HL-60 (cell line): ENCODE measurements around the gene TRMT61A.

Source experiments
- POLR2AphosphoS5 ChIP-seq: IDR thresholded peaks from 2 replicates; pipeline ENCODE4 v1.6.1; 2012; ENCODE audit warnings: low read depth
- REST ChIP-seq: IDR thresholded peaks from 2 replicates; pipeline ENCODE4 v1.6.1; 2012; ENCODE audit warnings: low read depth; ENCODE audit not compliant: insufficient replicate concordance
- TF ChIP-seq, protein P1 (sequence below): IDR thresholded peaks from one replicate; pipeline ENCODE4 v1.5.1; 2011; ENCODE audit warnings: low read length, control low read depth, inconsistent platforms; ENCODE audit not compliant: insufficient read depth

DNA sequence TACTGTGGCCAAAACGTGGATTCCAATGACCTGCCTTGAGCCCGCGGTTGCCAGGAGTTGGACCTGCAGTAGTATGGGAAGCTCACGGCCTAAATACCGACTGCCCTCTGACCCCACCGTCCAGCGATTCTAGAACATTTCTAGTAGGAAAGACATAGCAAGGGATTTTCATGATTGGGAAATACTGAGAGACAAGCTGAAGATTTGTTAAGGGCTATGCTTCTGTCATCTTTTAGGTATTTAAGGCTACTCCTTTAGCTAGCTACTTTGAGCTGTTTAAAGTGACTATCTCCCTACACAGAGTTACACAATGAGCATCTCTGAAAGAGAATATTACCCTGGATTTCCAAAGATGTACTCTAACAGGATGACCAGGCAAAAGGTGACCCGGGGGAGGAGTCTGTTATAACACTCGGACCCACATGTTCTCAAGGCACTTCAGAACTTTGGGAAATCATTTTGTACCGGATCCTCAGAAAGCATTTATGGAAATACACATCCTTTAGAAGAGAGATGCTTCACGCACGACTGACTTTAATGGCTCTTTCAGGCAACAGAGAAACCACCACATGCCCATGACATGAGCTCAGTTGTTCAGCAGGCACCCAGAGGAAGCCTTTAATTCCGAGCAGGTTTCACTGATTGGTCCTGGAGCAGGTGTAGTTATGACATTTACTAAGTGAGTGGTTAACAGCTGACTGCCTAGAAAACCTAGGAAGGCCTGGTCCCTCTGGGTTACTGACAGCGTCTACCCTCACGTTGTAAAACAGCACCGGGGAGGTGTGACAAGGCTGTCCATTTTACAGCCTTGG is 29.3 kb downstream of the TRMT61A start:
- TF ChIP-seq POLR2AphosphoS5 (no peak), REST (no peak)
- TF ChIP-seq, protein P1, sequence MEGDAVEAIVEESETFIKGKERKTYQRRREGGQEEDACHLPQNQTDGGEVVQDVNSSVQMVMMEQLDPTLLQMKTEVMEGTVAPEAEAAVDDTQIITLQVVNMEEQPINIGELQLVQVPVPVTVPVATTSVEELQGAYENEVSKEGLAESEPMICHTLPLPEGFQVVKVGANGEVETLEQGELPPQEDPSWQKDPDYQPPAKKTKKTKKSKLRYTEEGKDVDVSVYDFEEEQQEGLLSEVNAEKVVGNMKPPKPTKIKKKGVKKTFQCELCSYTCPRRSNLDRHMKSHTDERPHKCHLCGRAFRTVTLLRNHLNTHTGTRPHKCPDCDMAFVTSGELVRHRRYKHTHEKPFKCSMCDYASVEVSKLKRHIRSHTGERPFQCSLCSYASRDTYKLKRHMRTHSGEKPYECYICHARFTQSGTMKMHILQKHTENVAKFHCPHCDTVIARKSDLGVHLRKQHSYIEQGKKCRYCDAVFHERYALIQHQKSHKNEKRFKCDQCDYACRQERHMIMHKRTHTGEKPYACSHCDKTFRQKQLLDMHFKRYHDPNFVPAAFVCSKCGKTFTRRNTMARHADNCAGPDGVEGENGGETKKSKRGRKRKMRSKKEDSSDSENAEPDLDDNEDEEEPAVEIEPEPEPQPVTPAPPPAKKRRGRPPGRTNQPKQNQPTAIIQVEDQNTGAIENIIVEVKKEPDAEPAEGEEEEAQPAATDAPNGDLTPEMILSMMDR: no peak
